Small intestine (tissue), 7 donors: ENCODE data around the gene CREB5. TPM values are rescaled to one million over a fixed set of nuclear protein-coding genes. Genes with fewer than 3 reads are reported as not detected.

Experiments used
- DNase-seq, 2 donors: peaks; one replicate each; pipeline versions ENCODE4 v3.0.0 to v3.0.0-alpha.2; 2013
- FAIRE-seq: peaks from 2 replicates; lab custom pipeline; 2012; peaks lifted over from hg19 to GRCh38; lab: Jason Lieb, UNC
- H3K27ac ChIP-seq, 3 donors: one replicate each; pipeline ENCODE4 v1.5.1; 2013; ENCODE audit warnings: low read length in 2 of 3, mild to moderate bottlenecking in 2 of 3, control low read depth in 1 of 3, inconsistent platforms in 1 of 3, low read depth in 1 of 3, moderate library complexity in 1 of 3
- H3K27me3 ChIP-seq, 3 donors: one replicate each; pipeline ENCODE4 v1.6.1; 2013; ENCODE audit warnings: low read length in 3 of 3, inconsistent platforms in 1 of 3; ENCODE audit not compliant: control insufficient read depth in 3 of 3, insufficient read depth in 3 of 3
- H3K36me3 ChIP-seq, 3 donors: one replicate each; pipeline ENCODE4 v1.6.1; 2013; ENCODE audit warnings: low read length in 3 of 3, inconsistent platforms in 1 of 3, low read depth in 1 of 3, mild to moderate bottlenecking in 1 of 3, moderate library complexity in 1 of 3; ENCODE audit not compliant: control insufficient read depth in 3 of 3, insufficient read depth in 2 of 3
- H3K4me1 ChIP-seq, 3 donors: one replicate each; pipeline ENCODE4 v1.6.1; 2013; ENCODE audit warnings: low read length in 2 of 3, inconsistent platforms in 1 of 3, low read depth in 1 of 3, mild to moderate bottlenecking in 1 of 3, moderate library complexity in 1 of 3; ENCODE audit not compliant: control insufficient read depth in 3 of 3, insufficient read depth in 2 of 3
- H3K4me3 ChIP-seq, 3 donors: one replicate each; pipeline ENCODE4 v1.5.1; 2013; ENCODE audit warnings: low read length in 3 of 3, control low read depth in 1 of 3, inconsistent platforms in 1 of 3, low read depth in 1 of 3, mild to moderate bottlenecking in 1 of 3, moderate library complexity in 1 of 3
- H3K9me3 ChIP-seq, 2 donors: one replicate each; pipeline ENCODE4 v1.6.1; 2013; ENCODE audit warnings: low read depth in 1 of 2, low read length in 1 of 2; ENCODE audit not compliant: control insufficient read depth in 2 of 2, insufficient read depth in 1 of 2
- WGBS, 3 donors: extraction: QIAGEN DNeasy Blood & Tissue Kit; methylation state at CpG; one replicate each; pipeline ENCODE4 v1.1.7; 2013; 5-methylcytosine and 5-hydroxymethylcytosine counted together
- polyA plus RNA-seq, 4 donors: library from polyadenylated mRNA; stranded (reverse) in 3 of 4; unstranded in 1 of 4; fragments of 200-250 nt in 3 of 4; fragments of 120-200 nt in 1 of 4; gene quantifications; one replicate each; pipeline versions ENCODE4 v1.2.1 to v1.2.3, GENCODE V29; 2013
- donor health status: healthy with polysubstance abuse.
- donor health status: control.
- donor health status: control.
- donor health status: Bipolar disorder and iron deficiency.
- donor health status: healthy.

CREB5 gene
- polyA plus RNA-seq, 4 donors: 0.27 to 3.0 (median 1.8) TPM; not detected in 1

- Histone ChIP-seq H3K27me3 (peaks cover 0 to 4% (median 0%) of the 10 kb centered on the region in 3 donors), H3K4me1 (peaks cover 0 to 10% (median 3%) of the 10 kb centered on the region in 3 donors), H3K27ac (no peak overlapping the region), H3K36me3 (no peaks in the 10 kb centered on the region), H3K9me3 (no peaks in the 10 kb centered on the region), H3K4me3 (no peak overlapping the region)
- FAIRE-seq (no peak), DNase-seq (peak; percentile 29 to 48)
- 20 to 35% (median 26%) methylated on average over 8 of the region's 8 CpGs for WGBS, 3 donors
Measured at GRCh38 chr7:28626624-28627262, 214.4 kb downstream of the CREB5 start.

- Histone ChIP-seq H3K9me3 (no peaks in the 10 kb centered on the region), H3K4me3 (no peak overlapping the region), H3K4me1 (peaks cover 0 to 10% (median 3%) of the 10 kb centered on the region in 3 donors), H3K36me3 (no peaks in the 10 kb centered on the region), H3K27ac (no peak overlapping the region), H3K27me3 (peaks cover 0 to 4% (median 0%) of the 10 kb centered on the region in 3 donors)
- DNase-seq: no peak
- no peak for FAIRE-seq
- WGBS, 3 donors: 68 to 76% (median 71%) methylated on average over 5 of the region's 5 CpGs
Measured at GRCh38 chr7:28627263-28627653, 214.9 kb downstream of the CREB5 start.

- no peaks in the 10 kb centered on the region for H3K36me3 ChIP-seq
- peaks cover 0 to 10% (median 3%) of the 10 kb centered on the region in 3 donors for H3K4me1 ChIP-seq
- WGBS, 3 donors: 71 to 79% (median 78%) methylated on average over 4 of the region's 4 CpGs
- no peak overlapping the region for H3K4me3 ChIP-seq
- no peaks in the 10 kb centered on the region for H3K9me3 ChIP-seq
- H3K27me3 ChIP-seq: peaks cover 0 to 4% (median 0%) of the 10 kb centered on the region in 3 donors
- no peak for FAIRE-seq
- DNase-seq: no peak
- H3K27ac ChIP-seq: no peak overlapping the region
Measured at GRCh38 chr7:28627896-28628295, 215.6 kb downstream of the CREB5 start.

- Histone ChIP-seq H3K36me3 (no peaks in the 10 kb centered on the region), H3K27ac (peak overlapping the region in 1 of 3 donors; percentile 75), H3K27me3 (peaks cover 0 to 4% (median 4%) of the 10 kb centered on the region in 3 donors), H3K9me3 (no peaks in the 10 kb centered on the region), H3K4me3 (no peak overlapping the region), H3K4me1 (peaks cover 0 to 10% (median 3%) of the 10 kb centered on the region in 3 donors)
- 55 to 66% (median 58%) methylated on average over 4 of the region's 4 CpGs for WGBS, 3 donors
- DNase-seq (peak; percentile 14 to 78), FAIRE-seq (no peak)
Measured at GRCh38 chr7:28629216-28629842, 217.0 kb downstream of the CREB5 start.

GRCh38 chr7:28630350-28630749, 218.0 kb downstream of the CREB5 start:
- Histone ChIP-seq H3K27me3 (peaks cover 0 to 4% (median 4%) of the 10 kb centered on the region in 3 donors), H3K36me3 (no peaks in the 10 kb centered on the region), H3K9me3 (no peaks in the 10 kb centered on the region), H3K4me1 (peaks cover 0 to 10% (median 3%) of the 10 kb centered on the region in 3 donors), H3K27ac (no peak overlapping the region), H3K4me3 (no peak overlapping the region)
- no peak for FAIRE-seq
- 78 to 83% (median 78%) methylated on average over 3 of the region's 3 CpGs for WGBS, 3 donors
- no peak for DNase-seq

- H3K4me1 ChIP-seq: peaks cover 0 to 10% (median 3%) of the 10 kb centered on the region in 3 donors
- no peak overlapping the region for H3K4me3 ChIP-seq
- no peaks in the 10 kb centered on the region for H3K36me3 ChIP-seq
- FAIRE-seq: no peak
- 41 to 50% (median 49%) methylated on average over 2 of the region's 2 CpGs for WGBS, 3 donors
- peaks cover 0 to 4% (median 4%) of the 10 kb centered on the region in 3 donors for H3K27me3 ChIP-seq
- no peak overlapping the region for H3K27ac ChIP-seq
- no peak for DNase-seq
- no peaks in the 10 kb centered on the region for H3K9me3 ChIP-seq
Measured at GRCh38 chr7:28631995-28632394, 219.7 kb downstream of the CREB5 start.

GRCh38 chr7:28638914-28639313, 226.6 kb downstream of the CREB5 start:
- FAIRE-seq: no peak
- no peak overlapping the region for H3K4me3 ChIP-seq
- H3K4me1 ChIP-seq: peaks cover 0 to 5% (median 0%) of the 10 kb centered on the region in 3 donors
- no peak for DNase-seq
- 12 to 59% (median 34%) methylated on average over 2 of the region's 2 CpGs for WGBS, 3 donors
- H3K27ac ChIP-seq: no peak overlapping the region
- H3K9me3 ChIP-seq: no peaks in the 10 kb centered on the region
- no peaks in the 10 kb centered on the region for H3K27me3 ChIP-seq
- no peaks in the 10 kb centered on the region for H3K36me3 ChIP-seq

- H3K4me1 ChIP-seq: peaks cover 0 to 5% (median 0%) of the 10 kb centered on the region in 3 donors
- WGBS, 3 donors: 60 to 81% (median 70%) methylated on average over 2 of the region's 2 CpGs
- H3K36me3 ChIP-seq: no peaks in the 10 kb centered on the region
- no peaks in the 10 kb centered on the region for H3K27me3 ChIP-seq
- no peaks in the 10 kb centered on the region for H3K9me3 ChIP-seq
- H3K4me3 ChIP-seq: no peak overlapping the region
- DNase-seq: peak in 1 of 2 donors; percentile 59
- no peak for FAIRE-seq
- H3K27ac ChIP-seq: peak overlapping the region in 1 of 3 donors; percentile 41
Measured at GRCh38 chr7:28640001-28640400, 227.7 kb downstream of the CREB5 start.
